Tibial nerve (tissue), 4 donors: Measurements from ENCODE around the gene TCEAL4. TPM values are rescaled to one million over a fixed set of nuclear protein-coding genes. Genes with fewer than 3 reads are reported as not detected.
"Not testable (repeated sequence)": the region's sequence is repeated elsewhere in the genome, so short reads cannot be mapped to it uniquely, and the experiment has no call there.

Experiments
- DNase-seq, 2 donors: peaks; one replicate each; pipeline ENCODE4 v3.0.0-alpha.2; 2019; ENCODE audit warnings: low spot score in 2 of 2
- H3K27ac ChIP-seq, 4 donors: fragments of 200-600 bp; sonication (generic) in 3 of 4; one replicate each; pipeline ENCODE4 v1.5.1; 2017 to 2019; ENCODE audit warnings: mild to moderate bottlenecking in 1 of 4
- H3K27me3 ChIP-seq, 2 donors: fragments of 200-600 bp; sonication (generic) in 1 of 2; one replicate each; pipeline versions ENCODE4 v1.5.1 to v1.6.0; 2017 to 2019
- H3K36me3 ChIP-seq, 3 donors: fragments of 200-600 bp; sonication (generic); one replicate each; pipeline ENCODE4 v1.5.1; 2018 to 2019
- H3K4me1 ChIP-seq, 4 donors: fragments of 200-600 bp; sonication (generic) in 3 of 4; one replicate each; pipeline ENCODE4 v1.5.1; 2017 to 2019
- H3K4me3 ChIP-seq, 4 donors: fragments of 200-600 bp; sonication (generic) in 3 of 4; one replicate each; pipeline ENCODE4 v1.5.1; 2017 to 2019; ENCODE audit warnings: mild to moderate bottlenecking in 1 of 4, moderate library complexity in 1 of 4
- H3K9me3 ChIP-seq, 4 donors: fragments of 200-600 bp; sonication (generic) in 3 of 4; one replicate each; pipeline ENCODE4 v1.5.1; 2017 to 2019
- CTCF ChIP-seq, 5 experiments: fragments of 200-600 bp in 3 of 5; fragments of 450-650 bp in 2 of 5; sonication (generic) in 3 of 5; IDR thresholded peaks; one replicate each; pipeline ENCODE4 v1.5.1; 2016 to 2019; ENCODE audit warnings: antibody characterized with exemption in 5 of 5, mild to moderate bottlenecking in 3 of 5, moderate library complexity in 2 of 5
- EP300 ChIP-seq, 2 donors: sonication (generic); formaldehyde crosslinking; IDR thresholded peaks; one replicate each; pipeline ENCODE4 v1.6.1; 2017; ENCODE audit warnings: antibody characterized with exemption in 2 of 2, mild to moderate bottlenecking in 1 of 2
- POLR2A ChIP-seq, 2 donors: fragments of 450-650 bp; IDR thresholded peaks; one replicate each; pipeline ENCODE4 v1.6.1; 2017; ENCODE audit warnings: antibody characterized with exemption in 2 of 2, mild to moderate bottlenecking in 2 of 2, moderate library complexity in 2 of 2
- WGBS, 2 donors: methylation state at CpG; one replicate each; pipeline ENCODE4 v1.1.5; 2018; 5-methylcytosine and 5-hydroxymethylcytosine counted together
- total RNA-seq, 4 donors: library from RNA; depleted of rRNA; stranded (reverse); fragments of >200 nt; gene quantifications; one replicate each; pipeline ENCODE4 v1.1.0, GENCODE V29; 2016

Gene TCEAL4
- total RNA-seq, 4 donors from 2014 or later = 164 to 453 (median 204) TPM

- no peaks in the 10 kb centered on the region for H3K36me3 ChIP-seq
- H3K4me3 ChIP-seq = peak overlapping the region; percentile 39 to 70 (median 50)
- peaks cover 0 to 5% (median 2%) of the 10 kb centered on the region in 4 donors for H3K4me1 ChIP-seq
- H3K27ac ChIP-seq = peak overlapping the region; percentile 82 to 96 (median 88)
- H3K9me3 ChIP-seq = no peaks in the 10 kb centered on the region
- DNase-seq = no peak
- H3K27me3 ChIP-seq = peaks cover 0 to 16% of the 10 kb centered on the region in 2 donors
- TF ChIP-seq CTCF (IDR thresholded peaks at IDR 0.05) = no peak
- no peak for TF ChIP-seq POLR2A (IDR thresholded peaks at IDR 0.05)
- TF ChIP-seq EP300 (IDR thresholded peaks at IDR 0.05) = no peak
- 0 to 29% methylated on average over 1 to 4 of the region's 5 CpGs for WGBS, 2 donors
Measured at GRCh38 chrX:103586314-103586646, 965 bp downstream of the TCEAL4 start.

- H3K27ac ChIP-seq = peak overlapping the region; percentile 82 to 96 (median 88)
- DNase-seq = no peak
- peaks cover 0 to 1% (median 0%) of the 10 kb centered on the region in 3 donors for H3K36me3 ChIP-seq
- peaks cover 0 to 5% (median 2%) of the 10 kb centered on the region in 4 donors for H3K4me1 ChIP-seq
- no peaks in the 10 kb centered on the region for H3K9me3 ChIP-seq
- 45 to 48% methylated on average over 4 of the region's 4 CpGs for WGBS, 2 donors
- peaks cover 0 to 16% of the 10 kb centered on the region in 2 donors for H3K27me3 ChIP-seq
- TF ChIP-seq CTCF (IDR thresholded peaks at IDR 0.05) = no peak
- no peak for TF ChIP-seq EP300 (IDR thresholded peaks at IDR 0.05)
- TF ChIP-seq POLR2A (IDR thresholded peaks at IDR 0.05) = no peak
- H3K4me3 ChIP-seq = peak overlapping the region in 3 of 4 donors; percentile 45 to 70 (median 55)
Measured at GRCh38 chrX:103586659-103587058, 1.3 kb downstream of the TCEAL4 start.

DNA sequence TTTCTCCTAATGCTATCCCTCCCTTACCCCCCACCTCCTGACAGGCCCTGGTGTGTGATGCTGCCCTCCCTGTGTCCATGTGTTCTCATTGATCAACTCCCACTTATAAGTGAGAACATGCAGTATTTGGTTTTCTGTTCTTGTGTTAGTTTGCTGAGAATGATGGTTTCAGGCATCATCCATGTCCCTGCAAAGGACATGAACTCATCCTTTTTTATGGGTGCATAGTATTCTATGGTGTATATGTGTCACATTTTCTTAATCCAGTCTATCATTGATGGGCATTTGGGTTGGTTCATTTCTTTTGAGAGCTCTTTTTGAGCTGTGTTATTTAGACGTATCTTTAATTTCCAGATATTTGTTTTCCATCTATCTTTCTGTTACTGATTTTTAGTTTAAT lies 7.0 kb downstream of the TCEAL4 start:
- 92 to 100% methylated on average over 1 of the region's 1 CpG for WGBS, 2 donors
- not testable (repeated sequence) for H3K9me3 ChIP-seq, DNase-seq

GRCh38 chrX:103595202-103595601 lies 9.9 kb downstream of the TCEAL4 start:
- H3K36me3 ChIP-seq = peaks cover 0 to 18% (median 0%) of the 10 kb centered on the region in 3 donors
- not testable (repeated sequence) for H3K9me3 ChIP-seq, H3K27me3 ChIP-seq, H3K4me1 ChIP-seq, H3K4me3 ChIP-seq, DNase-seq, H3K27ac ChIP-seq
- WGBS, 2 donors = 91 to 94% methylated on average over 6 of the region's 6 CpGs

More for the DNA sequence above, 7.0 kb downstream of the TCEAL4 start:
- H3K27ac ChIP-seq, H3K27me3 ChIP-seq, H3K4me1 ChIP-seq, H3K4me3 ChIP-seq: not testable (repeated sequence)
- H3K36me3 ChIP-seq = peaks cover 0 to 18% (median 0%) of the 10 kb centered on the region in 3 donors

GRCh38 chrX:103607364-103608305 lies 22.3 kb downstream of the TCEAL4 start, which contains the start of gene TCEAL3:
TSS of gene TCEAL3 (plus strand) at chrX:103607963. CDS start at chrX:103609065, 1,102 bp downstream.
- peak within 1 kb of the TSS; percentile 83 to 97 (median 93) for H3K27ac ChIP-seq
- peaks cover 0 to 13% of the 10 kb centered on the region in 2 donors for H3K27me3 ChIP-seq
- no peaks in the 10 kb centered on the region for H3K36me3 ChIP-seq
- DNase-seq = peak; percentile 31
- no peaks in the 10 kb centered on the region for H3K4me1 ChIP-seq
- TF ChIP-seq POLR2A (IDR thresholded peaks at IDR 0.05) (peak in 1 of 2 donors; percentile 52), EP300 (IDR thresholded peaks at IDR 0.05) (peak in 1 of 2 donors; percentile 54), CTCF (IDR thresholded peaks at IDR 0.05) (no peak)
- H3K9me3 ChIP-seq = no peaks in the 10 kb centered on the region
- H3K4me3 ChIP-seq = peak within 1 kb of the TSS; percentile 58 to 74 (median 68)
- WGBS, 2 donors = 21% methylated on average over 53 of the region's 59 CpGs; no CpG with 5 or more reads in 1 of the 2 donors
